GM12875 (cell line): ENCODE data around the gene SMOC1.

Experiments
- H3K4me3 ChIP-seq: one replicate; pipeline ENCODE4 v1.5.1; 2011; ENCODE audit warnings: low read depth, low read length, control low read depth
- TF ChIP-seq, protein P1 (sequence below): IDR thresholded peaks from 2 replicates; pipeline ENCODE4 v1.5.1; 2011; ENCODE audit warnings: low read depth, mild to moderate bottlenecking, control low read depth, inconsistent platforms, low read length, moderate library complexity, borderline replicate concordance; ENCODE audit not compliant: insufficient read depth

Gene SMOC1

DNA sequence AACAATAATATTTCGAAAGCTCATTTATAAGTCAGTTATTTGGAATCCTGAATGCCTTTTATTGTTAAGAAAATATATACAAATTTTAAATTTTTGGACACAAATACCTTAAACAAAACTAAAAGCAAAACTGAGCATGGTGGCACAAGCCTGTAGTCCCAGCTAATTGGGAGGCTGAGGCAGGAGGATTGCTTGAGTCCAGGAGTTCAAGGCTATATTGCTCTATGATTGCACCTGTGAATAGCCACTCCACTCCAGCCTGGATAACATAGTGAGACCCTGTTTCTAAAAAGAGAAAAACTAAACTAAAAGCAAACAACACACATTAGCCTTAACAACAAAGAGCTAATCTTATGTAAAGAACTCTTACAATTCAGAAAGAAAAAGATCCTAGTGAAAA lies 78.8 kb downstream of the SMOC1 start:
- TF ChIP-seq, protein P1, sequence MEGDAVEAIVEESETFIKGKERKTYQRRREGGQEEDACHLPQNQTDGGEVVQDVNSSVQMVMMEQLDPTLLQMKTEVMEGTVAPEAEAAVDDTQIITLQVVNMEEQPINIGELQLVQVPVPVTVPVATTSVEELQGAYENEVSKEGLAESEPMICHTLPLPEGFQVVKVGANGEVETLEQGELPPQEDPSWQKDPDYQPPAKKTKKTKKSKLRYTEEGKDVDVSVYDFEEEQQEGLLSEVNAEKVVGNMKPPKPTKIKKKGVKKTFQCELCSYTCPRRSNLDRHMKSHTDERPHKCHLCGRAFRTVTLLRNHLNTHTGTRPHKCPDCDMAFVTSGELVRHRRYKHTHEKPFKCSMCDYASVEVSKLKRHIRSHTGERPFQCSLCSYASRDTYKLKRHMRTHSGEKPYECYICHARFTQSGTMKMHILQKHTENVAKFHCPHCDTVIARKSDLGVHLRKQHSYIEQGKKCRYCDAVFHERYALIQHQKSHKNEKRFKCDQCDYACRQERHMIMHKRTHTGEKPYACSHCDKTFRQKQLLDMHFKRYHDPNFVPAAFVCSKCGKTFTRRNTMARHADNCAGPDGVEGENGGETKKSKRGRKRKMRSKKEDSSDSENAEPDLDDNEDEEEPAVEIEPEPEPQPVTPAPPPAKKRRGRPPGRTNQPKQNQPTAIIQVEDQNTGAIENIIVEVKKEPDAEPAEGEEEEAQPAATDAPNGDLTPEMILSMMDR: no peak
- H3K4me3 ChIP-seq: no peak overlapping the region

DNA sequence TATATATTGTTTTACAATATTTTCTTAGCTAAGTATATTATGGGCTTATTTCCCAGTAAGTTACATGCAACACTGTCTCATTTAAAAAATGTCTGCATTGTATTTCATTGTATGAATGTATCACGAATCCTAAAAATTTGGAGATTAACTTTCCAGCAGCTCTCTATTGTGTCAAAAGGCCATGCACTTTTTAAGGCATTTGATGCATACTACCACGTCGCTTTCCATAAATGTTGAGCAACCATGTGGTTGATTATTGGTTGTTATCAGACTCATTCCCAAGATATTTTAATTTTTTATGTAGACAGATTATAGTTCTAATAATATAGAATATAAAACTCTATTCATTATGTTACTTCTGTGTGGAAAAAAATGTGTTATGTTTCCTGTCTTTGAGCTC lies 79.9 kb downstream of the SMOC1 start:
- no peak overlapping the region for H3K4me3 ChIP-seq
- TF ChIP-seq, protein P1: no peak

DNA sequence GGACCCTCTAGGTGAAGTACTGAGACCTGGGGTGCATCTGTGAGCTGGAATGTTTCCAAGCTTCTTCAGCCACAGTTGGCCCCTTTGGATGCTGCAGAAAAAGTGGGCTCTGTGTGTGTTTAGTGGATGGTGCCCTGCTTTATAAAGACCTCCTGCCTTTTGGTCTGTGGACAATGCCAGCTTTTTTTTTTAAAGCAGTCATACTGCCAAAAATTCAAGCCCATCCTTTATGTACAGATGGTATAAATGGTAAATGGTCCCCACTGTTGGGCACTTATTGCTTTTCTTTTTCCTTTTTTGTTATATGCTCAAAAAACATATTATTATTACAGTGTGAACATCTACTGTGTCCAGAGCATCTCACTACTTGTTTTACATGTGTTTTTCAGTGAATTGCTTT lies 81.1 kb downstream of the SMOC1 start:
- H3K4me3 ChIP-seq: no peak overlapping the region
- TF ChIP-seq, protein P1: no peak

DNA sequence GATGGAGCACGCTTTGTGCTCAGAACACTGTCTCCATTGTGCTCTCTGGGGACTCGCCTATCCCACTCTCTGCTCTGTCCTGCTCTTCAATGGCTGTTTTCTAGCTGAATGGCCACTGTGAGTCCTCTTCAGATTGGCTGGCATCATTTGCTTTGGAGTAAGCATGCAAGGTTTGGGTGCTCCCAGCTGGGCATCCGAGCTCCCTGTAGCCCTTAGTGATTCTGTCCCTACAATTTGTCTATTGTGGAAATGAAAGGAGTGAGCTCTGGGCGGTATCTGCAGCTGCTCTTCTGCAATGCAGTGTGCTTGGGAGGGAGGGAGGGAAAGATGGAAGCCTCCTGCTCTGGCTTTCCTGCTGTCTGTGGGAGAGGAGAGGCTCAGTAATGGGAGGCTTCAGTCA lies 84.8 kb downstream of the SMOC1 start:
- TF ChIP-seq, protein P1: no peak
- H3K4me3 ChIP-seq: no peak overlapping the region

DNA sequence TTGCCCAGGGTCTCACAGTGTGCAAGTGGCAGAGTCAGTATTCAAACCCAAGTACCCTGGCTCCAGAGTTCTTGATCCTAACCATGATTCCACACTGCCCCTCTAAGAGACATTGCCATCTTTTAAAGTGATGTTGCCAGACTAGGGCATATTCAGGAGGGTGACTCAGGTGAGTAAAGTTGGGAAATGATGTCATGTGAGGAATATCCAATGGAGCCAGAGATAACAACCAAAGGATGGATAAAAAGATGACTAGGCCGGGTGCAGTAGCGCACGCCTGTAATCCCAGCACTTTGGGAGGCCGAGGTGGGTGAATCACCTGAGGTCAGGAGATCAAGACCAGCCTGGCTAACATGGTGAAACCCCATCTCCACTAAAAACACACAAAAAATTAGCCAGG lies 85.6 kb downstream of the SMOC1 start:
- TF ChIP-seq, protein P1: no peak
- H3K4me3 ChIP-seq: no peak overlapping the region

DNA sequence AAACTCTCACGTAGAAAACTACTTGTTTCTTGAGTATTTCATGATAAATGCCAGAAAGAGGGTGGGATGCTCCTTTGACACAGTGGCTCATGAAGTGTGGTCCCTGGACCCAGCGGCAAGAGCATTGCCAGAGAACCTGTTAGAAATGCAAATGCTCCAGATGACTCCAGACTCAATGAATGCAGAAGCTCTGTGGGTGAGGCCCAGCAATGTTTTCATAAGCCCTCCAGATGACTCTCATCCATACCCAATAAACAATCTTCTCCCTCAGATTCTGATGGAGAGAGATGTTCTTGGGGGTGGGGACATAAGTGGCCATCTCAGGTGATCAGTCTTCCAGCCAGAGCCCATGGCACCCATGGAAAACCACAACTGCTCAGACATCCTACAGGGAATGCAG lies 88.9 kb downstream of the SMOC1 start:
- no peak overlapping the region for H3K4me3 ChIP-seq
- TF ChIP-seq, protein P1: no peak

DNA sequence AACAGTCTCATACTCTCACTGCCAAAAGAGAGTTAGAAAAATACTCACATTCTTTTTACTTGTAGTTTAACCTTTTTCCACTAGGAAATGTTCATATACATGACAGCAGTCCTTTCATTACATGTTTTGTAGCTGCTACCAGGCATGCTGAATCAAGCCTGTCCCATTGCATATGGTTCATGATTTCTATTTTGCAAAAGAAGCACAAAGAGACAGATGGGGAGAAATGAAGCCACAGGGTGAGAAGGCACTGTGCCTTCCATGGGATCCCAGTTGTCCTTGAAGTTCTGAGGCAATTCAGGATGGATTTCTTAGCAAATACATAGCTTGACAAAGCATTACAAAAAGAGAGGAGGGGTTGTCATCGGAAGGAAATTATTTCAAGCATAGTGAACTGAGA lies 89.5 kb downstream of the SMOC1 start:
- H3K4me3 ChIP-seq: no peak overlapping the region
- TF ChIP-seq, protein P1: no peak
